Stimulated activated CD4-positive, alpha-beta T cell treated with anti-CD3 and anti-CD28 coated beads, Interleukin-1b, Interleukin-23, amount 100 ng/mL, for 24 hours (primary cell): Measurements from ENCODE around the gene CFL2.

ENCODE experiments used
- DNase-seq, 4 experiments: peaks; one replicate each; pipeline ENCODE4 v3.0.0-alpha.2; 2020; ENCODE audit warnings: low read depth in 4 of 4, low spot score in 1 of 4

The CFL2 gene

DNA sequence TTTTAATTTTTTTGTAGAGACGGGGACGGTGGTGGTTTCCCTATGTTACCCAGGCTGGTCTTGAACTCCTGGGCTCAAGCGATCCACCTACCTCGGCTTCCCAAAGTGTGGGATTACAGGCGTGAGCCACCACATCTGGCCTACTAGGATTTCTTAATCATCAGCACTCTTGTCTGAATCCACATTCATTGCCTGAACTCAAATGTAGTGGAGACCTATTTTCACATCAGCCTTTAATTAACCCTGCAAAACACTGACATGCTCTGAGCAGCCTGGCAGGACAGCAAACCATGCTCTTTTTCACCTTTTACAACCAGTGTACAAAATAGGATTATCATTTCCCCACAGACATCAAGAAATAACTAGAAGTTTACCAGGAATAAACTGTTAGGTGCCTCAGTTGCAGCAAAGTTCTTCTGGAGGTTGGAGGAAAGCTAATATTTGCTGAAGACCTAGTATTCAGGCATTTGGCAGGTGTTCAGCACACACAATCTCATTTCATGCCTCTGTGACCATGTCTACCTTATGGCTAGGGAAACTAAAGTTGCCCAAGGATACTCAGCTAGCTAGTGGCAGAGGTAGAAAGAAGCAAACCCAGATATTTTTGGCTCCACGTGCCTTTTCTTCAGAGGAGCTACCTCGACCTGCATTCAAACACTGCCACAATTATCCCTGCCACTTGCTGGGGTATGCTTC is 37.7 kb downstream of the CFL2 start:
- DNase-seq = no peak

DNA sequence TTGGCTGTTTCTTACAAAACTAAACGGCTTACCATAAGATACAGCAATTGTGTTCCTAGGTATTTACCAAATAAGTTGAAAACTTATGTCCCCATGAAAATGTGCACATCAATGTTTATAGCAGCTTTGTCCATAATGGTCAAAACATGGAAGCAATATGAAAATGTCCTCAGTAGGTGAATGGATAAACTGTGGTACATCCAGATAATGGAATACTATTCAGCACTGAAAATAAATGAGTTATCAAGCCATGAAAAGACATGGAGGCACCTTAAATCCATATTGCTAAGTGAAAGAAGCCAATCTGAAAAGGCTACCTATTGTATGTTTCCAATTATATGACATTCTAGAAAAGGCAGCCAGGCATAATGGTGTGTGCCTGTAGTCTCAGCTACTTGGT is 40.7 kb downstream of the CFL2 start:
- DNase-seq = no peak

DNA sequence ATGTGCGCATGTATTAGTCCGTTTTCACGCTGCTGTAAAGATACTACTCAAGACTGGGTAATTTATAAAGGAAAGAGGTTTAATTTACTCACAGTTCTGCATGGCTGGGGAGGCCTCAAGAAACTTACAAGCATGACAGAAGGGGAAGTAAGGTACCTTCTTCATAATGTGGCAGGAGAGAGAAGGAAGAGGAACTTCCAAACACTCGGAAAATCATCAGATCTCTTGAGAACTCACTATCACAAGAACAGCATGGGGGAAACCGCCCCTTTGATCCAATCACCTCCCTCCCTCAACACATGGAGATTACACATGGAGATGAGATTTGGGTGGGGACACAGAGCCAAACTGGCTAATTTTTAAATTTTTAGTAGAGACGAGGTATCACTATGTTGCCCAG is 42.7 kb downstream of the CFL2 start:
- DNase-seq = no peak

DNA sequence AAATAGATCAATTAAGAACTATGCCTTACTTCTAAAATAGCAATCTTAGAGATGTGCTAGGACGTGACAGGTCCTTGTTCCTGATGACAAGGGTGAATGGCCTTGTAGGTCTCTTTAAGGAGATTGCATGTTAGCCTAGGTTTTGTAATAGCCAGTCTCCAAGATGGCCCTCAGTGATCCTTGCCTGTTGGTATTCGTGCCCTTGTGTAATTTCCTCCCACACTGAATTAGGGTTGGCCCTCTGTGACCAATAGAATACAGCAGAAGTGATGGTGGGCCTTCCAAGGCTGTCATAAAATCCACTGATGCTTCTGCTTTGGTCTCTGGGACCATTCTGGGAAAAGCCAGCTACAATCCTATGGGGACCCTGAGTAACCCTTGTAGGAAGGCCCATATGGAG is 46.3 kb downstream of the CFL2 start:
- DNase-seq = no peak

DNA sequence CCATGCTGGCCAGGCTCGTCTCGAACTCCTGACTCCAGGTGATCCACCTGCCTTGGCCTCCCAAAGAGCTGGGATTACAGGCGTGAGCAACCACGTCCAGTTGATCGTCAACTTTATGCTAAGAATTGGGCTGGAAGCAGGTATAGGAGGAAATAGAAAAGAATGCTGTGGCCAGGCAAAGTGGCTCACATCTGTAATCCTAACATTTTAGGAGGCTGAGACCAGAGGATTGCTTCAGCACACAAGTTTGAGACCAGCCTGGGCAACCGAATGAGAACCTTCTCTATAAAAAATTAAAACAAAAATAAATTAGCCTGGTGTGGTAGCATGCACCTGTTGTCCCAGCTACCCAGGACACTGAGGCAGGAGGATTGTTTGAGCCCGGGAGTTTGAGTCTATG is 47.4 kb downstream of the CFL2 start:
- no peak for DNase-seq

DNA sequence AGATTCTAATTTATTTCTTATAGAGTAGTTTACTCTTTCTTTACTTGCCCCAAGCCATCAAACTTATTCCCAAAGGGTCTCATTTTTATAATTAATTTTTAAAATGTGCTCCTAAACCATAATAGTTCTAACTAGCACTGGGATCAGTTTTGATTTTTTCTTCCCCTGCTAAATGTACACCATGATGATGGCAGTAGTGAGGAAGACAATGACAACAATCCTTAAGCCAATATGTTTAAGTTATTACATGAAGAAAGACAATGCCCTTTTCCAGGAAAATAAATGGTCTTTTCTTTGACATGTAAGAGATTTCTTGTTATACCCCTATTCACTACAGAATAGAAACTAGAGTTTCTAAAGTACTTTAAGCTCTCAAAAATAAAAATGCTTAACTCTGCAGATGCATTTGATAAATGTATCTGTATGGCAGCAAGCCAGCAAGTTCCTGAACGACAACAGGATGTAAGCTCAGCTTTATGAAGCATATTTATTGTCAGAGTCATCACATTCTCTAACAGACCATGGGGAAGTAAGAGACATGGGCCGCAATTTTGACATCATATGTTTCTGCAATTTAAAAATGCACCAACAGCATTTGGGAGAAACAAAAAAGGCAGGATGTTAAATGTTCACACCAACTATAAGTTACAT is 48.5 kb downstream of the CFL2 start:
- no peak for DNase-seq

DNA sequence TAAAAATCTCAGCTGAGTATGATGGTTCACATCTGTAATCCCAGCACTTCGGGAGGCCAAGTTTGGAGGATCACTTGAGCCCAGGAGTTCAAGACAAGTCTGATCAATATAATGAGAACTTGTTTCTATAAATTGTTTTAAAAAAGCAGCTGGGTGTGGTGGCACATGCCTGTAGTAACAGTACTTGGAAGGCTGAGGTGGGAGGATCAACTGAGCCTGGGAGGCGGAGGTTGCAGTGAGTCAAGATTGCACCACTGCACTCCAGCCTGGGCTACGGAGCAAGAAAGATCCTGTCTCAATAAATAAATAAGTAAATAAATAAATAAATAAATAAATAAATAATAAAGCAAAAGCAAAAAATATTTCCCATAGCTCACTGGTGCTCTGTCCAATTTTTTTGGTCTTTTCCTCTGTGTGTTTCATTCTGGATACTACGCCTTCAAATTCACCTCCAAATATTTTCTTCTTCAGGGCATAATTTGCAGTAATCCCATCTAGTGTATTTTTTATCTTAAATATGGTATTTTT is 51.8 kb downstream of the CFL2 start:
- no peak for DNase-seq

DNA sequence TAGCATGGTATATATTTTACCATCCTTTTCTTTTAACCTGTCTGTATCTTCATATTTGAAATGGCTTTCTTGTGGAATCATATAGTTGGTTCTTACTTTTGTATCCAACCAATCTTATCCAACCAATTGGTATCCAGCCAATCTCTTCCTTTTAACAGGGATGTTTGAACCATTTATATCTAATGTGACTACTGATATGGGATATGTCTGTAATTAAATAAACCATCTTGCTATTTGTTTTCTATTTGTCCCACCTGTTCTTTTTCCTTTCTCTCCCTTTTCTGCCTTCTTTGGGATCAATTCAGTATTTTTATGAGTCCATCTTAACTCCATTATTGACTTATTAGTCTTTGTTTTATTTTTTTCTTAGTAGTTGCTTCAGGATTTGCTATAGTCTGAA is 53.6 kb downstream of the CFL2 start:
- DNase-seq = no peak
